ENCODE data around the gene LDB1. TPM values are rescaled to one million over a fixed set of nuclear protein-coding genes. Genes with fewer than 3 reads are reported as not detected.

The LDB1 gene
- total RNA-seq, 1 experiment from 2014 or later, result 63.9 TPM

GRCh38 chr10:102146971-102147428, 26.8 kb upstream of the LDB1 start:
- BruUV-seq (replicated peaks), result no TSS peak
- no peak overlapping the region for H3K27ac ChIP-seq (ENCODE audit: low read depth, low read length)
- H3K9ac ChIP-seq (ENCODE audit: low read length), result no peak overlapping the region
- CTCF ChIA-PET, result no interaction called here
- no peaks in the 10 kb centered on the region for H3K27me3 ChIP-seq (ENCODE audit: insufficient read depth, low read length)
- ATAC-seq (no peak), DNase-seq (ENCODE audit: low read depth, low spot score) (no peak)
- TF ChIP-seq CTCF (IDR thresholded peaks at IDR 0.05 in 2 of 3, conservative IDR thresholded peaks at IDR 0.05 in 1 of 3; ENCODE audit: borderline replicate concordance in 1 of 3, insufficient read depth in 1 of 3, low read depth in 2 of 3, low read length in 2 of 3), result no peak
- TF ChIP-seq EGR1 (IDR thresholded peaks at IDR 0.05; ENCODE audit: low read depth), result no peak
- no peak for TF ChIP-seq EZH2phosphoT487 (IDR thresholded peaks at IDR 0.05; ENCODE audit: borderline replicate concordance)
- TF ChIP-seq EZH2 (IDR thresholded peaks at IDR 0.05), result no peak
- TF ChIP-seq ZNF274 (IDR thresholded peaks at IDR 0.05; ENCODE audit: low read depth, low read length), result no peak
- no peak for TF ChIP-seq POLR2AphosphoS5 (IDR thresholded peaks at IDR 0.05; ENCODE audit: low read depth, low read length)
- no peak for TF ChIP-seq YY1 (IDR thresholded peaks at IDR 0.05; ENCODE audit: extremely low read depth, insufficient replicate concordance, low read depth, low read length)
- TF ChIP-seq FOSL1 (IDR thresholded peaks at IDR 0.05; ENCODE audit: low read depth), result no peak
- TF ChIP-seq TCF7L2 (IDR thresholded peaks at IDR 0.05; ENCODE audit: borderline replicate concordance, extremely low read depth, insufficient read depth, insufficient read length), result no peak
- TF ChIP-seq, protein P1, sequence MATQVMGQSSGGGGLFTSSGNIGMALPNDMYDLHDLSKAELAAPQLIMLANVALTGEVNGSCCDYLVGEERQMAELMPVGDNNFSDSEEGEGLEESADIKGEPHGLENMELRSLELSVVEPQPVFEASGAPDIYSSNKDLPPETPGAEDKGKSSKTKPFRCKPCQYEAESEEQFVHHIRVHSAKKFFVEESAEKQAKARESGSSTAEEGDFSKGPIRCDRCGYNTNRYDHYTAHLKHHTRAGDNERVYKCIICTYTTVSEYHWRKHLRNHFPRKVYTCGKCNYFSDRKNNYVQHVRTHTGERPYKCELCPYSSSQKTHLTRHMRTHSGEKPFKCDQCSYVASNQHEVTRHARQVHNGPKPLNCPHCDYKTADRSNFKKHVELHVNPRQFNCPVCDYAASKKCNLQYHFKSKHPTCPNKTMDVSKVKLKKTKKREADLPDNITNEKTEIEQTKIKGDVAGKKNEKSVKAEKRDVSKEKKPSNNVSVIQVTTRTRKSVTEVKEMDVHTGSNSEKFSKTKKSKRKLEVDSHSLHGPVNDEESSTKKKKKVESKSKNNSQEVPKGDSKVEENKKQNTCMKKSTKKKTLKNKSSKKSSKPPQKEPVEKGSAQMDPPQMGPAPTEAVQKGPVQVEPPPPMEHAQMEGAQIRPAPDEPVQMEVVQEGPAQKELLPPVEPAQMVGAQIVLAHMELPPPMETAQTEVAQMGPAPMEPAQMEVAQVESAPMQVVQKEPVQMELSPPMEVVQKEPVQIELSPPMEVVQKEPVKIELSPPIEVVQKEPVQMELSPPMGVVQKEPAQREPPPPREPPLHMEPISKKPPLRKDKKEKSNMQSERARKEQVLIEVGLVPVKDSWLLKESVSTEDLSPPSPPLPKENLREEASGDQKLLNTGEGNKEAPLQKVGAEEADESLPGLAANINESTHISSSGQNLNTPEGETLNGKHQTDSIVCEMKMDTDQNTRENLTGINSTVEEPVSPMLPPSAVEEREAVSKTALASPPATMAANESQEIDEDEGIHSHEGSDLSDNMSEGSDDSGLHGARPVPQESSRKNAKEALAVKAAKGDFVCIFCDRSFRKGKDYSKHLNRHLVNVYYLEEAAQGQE (IDR thresholded peaks at IDR 0.05; ENCODE audit: low read depth), result no peak
- TF ChIP-seq ZFX (IDR thresholded peaks at IDR 0.05), result no peak
- TF ChIP-seq SRF (IDR thresholded peaks at IDR 0.05; ENCODE audit: low read depth), result no peak
- TF ChIP-seq SIN3A (IDR thresholded peaks at IDR 0.05; ENCODE audit: low read depth), result no peak
- TF ChIP-seq ELF1 (IDR thresholded peaks at IDR 0.05; ENCODE audit: borderline replicate concordance, low read depth), result no peak
- TF ChIP-seq ZBTB33 (IDR thresholded peaks at IDR 0.05; ENCODE audit: extremely low read depth, insufficient replicate concordance, low read length), result no peak
- no peak for TF ChIP-seq RAD21 (IDR thresholded peaks at IDR 0.05; ENCODE audit: low read depth)
- TF ChIP-seq, protein P2, sequence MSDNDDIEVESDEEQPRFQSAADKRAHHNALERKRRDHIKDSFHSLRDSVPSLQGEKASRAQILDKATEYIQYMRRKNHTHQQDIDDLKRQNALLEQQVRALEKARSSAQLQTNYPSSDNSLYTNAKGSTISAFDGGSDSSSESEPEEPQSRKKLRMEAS (IDR thresholded peaks at IDR 0.05), result no peak
- no peak for TF ChIP-seq CBX3 (IDR thresholded peaks at IDR 0.05; ENCODE audit: low read depth)
- no peak for TF ChIP-seq JUND (IDR thresholded peaks at IDR 0.05)
- intact Hi-C loops (cut with micrococcal nuclease), result no loop called here
- RAD21 ChIA-PET (ENCODE audit: low non-redundant PET in 1 of 2, low total read pairs in 2 of 2, uncharacterized antibody in 2 of 2, unreplicated experiment in 2 of 2), result interaction anchor here in 1 of 2 experiments (0.6 kb wide), 1 partner anchor 12 kb away, joined by 6 read pairs; no protein-coding TSS in a partner anchor
- H3K36me3 ChIP-seq (ENCODE audit: control insufficient read depth in 1 of 2, insufficient read depth in 2 of 2, low read length in 2 of 2), result peaks cover 44 to 74% of the 10 kb centered on the region in 2 experiments; a peak in 3 of 4 replicates
- peaks cover 25% of the 10 kb centered on the region; the same call in 1 of the 2 replicates for H4K20me1 ChIP-seq (ENCODE audit: insufficient read depth)
- no peak overlapping the region for H3K4me2 ChIP-seq (ENCODE audit: low read length)
- H3K9me3 ChIP-seq (ENCODE audit: control insufficient read depth in 1 of 2, insufficient read depth in 1 of 2, low read depth in 1 of 2, low read length in 2 of 2), result no peaks in the 10 kb centered on the region
- H3K4me3 ChIP-seq (replicated peaks in 1 of 2; ENCODE audit: low read depth in 1 of 2, low read length in 2 of 2), result no peak overlapping the region
- H3K79me2 ChIP-seq (ENCODE audit: insufficient read depth, low read length), result peaks cover 74% of the 10 kb centered on the region
- POLR2A ChIA-PET, result interaction anchor here (0.7 kb wide), 1 partner anchor 10 kb away, joined by 3 read pairs; no protein-coding TSS in a partner anchor
- H2AFZ ChIP-seq (ENCODE audit: low read depth, low read length, poor library complexity, severe bottlenecking), result no peak overlapping the region
- H3K9me2 ChIP-seq (ENCODE audit: insufficient read depth), result no peaks in the 10 kb centered on the region
- peaks cover 19 to 43% of the 10 kb centered on the region in 2 experiments for H3K4me1 ChIP-seq (ENCODE audit: control insufficient read depth in 1 of 2, insufficient read depth in 2 of 2, low read length in 2 of 2)

Measured in HCT116 (cell line).